PC-3 (cell line): ENCODE data around the gene DMRTA2.

Source experiments
- EZH2 ChIP-seq: fragments of 300-600 bp; sonication (generic); IDR thresholded peaks from one replicate; pipeline ENCODE4 v1.6.1; 2017; ENCODE audit warnings: antibody characterized with exemption, mild to moderate bottlenecking, low read length; ENCODE audit not compliant: unreplicated experiment
- EZH2phosphoT487 ChIP-seq: fragments of 300-600 bp; sonication (generic); IDR thresholded peaks from 2 replicates; pipeline ENCODE4 v1.6.1; 2018; ENCODE audit warnings: mild to moderate bottlenecking, antibody characterized with exemption, low read length, borderline replicate concordance
- TF ChIP-seq, protein P1 (sequence below): fragments of 300-600 bp; sonication (generic); conservative IDR thresholded peaks from 2 replicates; pipeline ENCODE4 v1.5.1; 2017; ENCODE audit warnings: antibody characterized with exemption, low read depth, mild to moderate bottlenecking, low read length

DNA sequence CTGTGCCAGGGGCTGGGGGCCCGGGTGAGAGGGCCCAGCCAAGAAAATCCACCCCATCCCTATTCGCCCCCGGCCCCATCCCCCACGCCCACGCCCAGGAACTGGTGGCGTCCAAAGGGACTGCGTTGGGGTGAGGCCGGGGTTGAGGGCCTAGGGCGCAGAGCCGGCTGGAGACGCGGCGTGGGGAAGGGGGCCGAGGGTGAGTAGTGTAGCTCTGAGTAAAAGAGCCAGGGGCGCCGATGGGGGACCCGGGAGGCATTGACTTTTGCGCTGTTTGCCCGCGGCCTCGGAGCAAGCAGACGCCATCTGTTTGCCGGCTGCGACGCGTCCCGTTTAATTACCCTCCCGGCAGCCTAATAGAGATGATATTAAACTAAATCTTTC lies 3.5 kb upstream of the DMRTA2 start:
- TF ChIP-seq, protein P1, sequence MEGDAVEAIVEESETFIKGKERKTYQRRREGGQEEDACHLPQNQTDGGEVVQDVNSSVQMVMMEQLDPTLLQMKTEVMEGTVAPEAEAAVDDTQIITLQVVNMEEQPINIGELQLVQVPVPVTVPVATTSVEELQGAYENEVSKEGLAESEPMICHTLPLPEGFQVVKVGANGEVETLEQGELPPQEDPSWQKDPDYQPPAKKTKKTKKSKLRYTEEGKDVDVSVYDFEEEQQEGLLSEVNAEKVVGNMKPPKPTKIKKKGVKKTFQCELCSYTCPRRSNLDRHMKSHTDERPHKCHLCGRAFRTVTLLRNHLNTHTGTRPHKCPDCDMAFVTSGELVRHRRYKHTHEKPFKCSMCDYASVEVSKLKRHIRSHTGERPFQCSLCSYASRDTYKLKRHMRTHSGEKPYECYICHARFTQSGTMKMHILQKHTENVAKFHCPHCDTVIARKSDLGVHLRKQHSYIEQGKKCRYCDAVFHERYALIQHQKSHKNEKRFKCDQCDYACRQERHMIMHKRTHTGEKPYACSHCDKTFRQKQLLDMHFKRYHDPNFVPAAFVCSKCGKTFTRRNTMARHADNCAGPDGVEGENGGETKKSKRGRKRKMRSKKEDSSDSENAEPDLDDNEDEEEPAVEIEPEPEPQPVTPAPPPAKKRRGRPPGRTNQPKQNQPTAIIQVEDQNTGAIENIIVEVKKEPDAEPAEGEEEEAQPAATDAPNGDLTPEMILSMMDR, result no peak
- TF ChIP-seq EZH2 (no peak), EZH2phosphoT487 (no peak)
